SH-SY5Y (cell line): ENCODE measurements around the gene ARHGEF28.

Experiments used
- GATA2 ChIP-seq: IDR thresholded peaks from 2 replicates; pipeline ENCODE4 v1.6.1; 2011; ENCODE audit warnings: mild to moderate bottlenecking, low read depth, low read length
- GATA3 ChIP-seq: IDR thresholded peaks from 2 replicates; pipeline ENCODE4 v1.6.1; 2011; ENCODE audit warnings: low read depth, mild to moderate bottlenecking, low read length, moderate library complexity

DNA sequence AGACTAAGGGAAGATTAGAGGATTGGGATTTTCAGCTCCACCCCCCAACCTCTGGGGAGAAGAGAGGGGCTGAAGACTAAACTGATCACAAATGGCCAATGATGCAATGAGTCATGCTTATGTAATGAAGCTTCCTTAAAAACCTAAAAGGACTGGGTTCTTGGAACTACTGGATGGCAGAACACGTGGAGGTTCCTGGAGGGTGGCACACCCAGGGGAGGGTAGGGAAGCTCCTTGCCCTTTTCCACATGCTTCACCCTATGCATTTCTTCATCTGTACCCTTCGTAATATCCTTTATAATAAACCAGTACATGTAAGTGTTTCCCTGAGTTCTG lies 48.6 kb downstream of the ARHGEF28 start:
- TF ChIP-seq GATA3, result no peak
- TF ChIP-seq GATA2, result no peak
